Upper lobe of right lung (tissue), 1 donor: Measurements from ENCODE around the gene TUB. TPM values are rescaled to one million over a fixed set of nuclear protein-coding genes. Genes with fewer than 3 reads are reported as not detected.

Experiments used
- ATAC-seq: fragments of 200-7000 bp; cut with Tn5 transposase; one replicate; pipeline ENCODE4 v1.9.1; 2020; ENCODE audit warnings: mild to moderate bottlenecking, moderate library complexity
- DNase-seq: peaks from one replicate; pipeline ENCODE4 v3.0.0-alpha.2; 2020
- H3K27ac ChIP-seq: fragments of 200-600 bp; one replicate; pipeline ENCODE4 v1.8.0; 2022
- H3K27me3 ChIP-seq: fragments of 200-600 bp; one replicate; pipeline ENCODE4 v1.8.0; 2022; ENCODE audit warnings: mild to moderate bottlenecking
- H3K36me3 ChIP-seq: fragments of 200-600 bp; one replicate; pipeline ENCODE4 v1.8.0; 2022
- H3K4me1 ChIP-seq: fragments of 200-600 bp; one replicate; pipeline ENCODE4 v1.8.0; 2022
- H3K4me3 ChIP-seq: fragments of 200-600 bp; one replicate; pipeline ENCODE4 v1.8.0; 2022; ENCODE audit warnings: mild to moderate bottlenecking
- H3K9me3 ChIP-seq: fragments of 200-600 bp; one replicate; pipeline ENCODE4 v1.8.0; 2022
- intact Hi-C: fragments of 100-400 bp; cut with DNase I; formaldehyde crosslinking; loops from one replicate; pipeline ENCODE4 v1.11.0; 2022
- total RNA-seq: library from RNA; stranded (reverse); fragmentation: NEBNext Ultra II Directional; extraction: Animal tissue kit (Norgen Biotek cat#: 25700); gene quantifications from one replicate; pipeline ENCODE4 v1.2.1, GENCODE V29; 2021
- TF ChIP-seq, protein P1 (sequence below): fragments of 200-600 bp; IDR thresholded peaks from one replicate; pipeline ENCODE4 v1.8.0; 2022; ENCODE audit warnings: antibody characterized with exemption
- donor health status: DM: no; HTN: yes; CAD: no; lungs with severe emphysema.

Gene TUB
- total RNA-seq, 1 donor from 2014 or later = 3.6 TPM

DNA sequence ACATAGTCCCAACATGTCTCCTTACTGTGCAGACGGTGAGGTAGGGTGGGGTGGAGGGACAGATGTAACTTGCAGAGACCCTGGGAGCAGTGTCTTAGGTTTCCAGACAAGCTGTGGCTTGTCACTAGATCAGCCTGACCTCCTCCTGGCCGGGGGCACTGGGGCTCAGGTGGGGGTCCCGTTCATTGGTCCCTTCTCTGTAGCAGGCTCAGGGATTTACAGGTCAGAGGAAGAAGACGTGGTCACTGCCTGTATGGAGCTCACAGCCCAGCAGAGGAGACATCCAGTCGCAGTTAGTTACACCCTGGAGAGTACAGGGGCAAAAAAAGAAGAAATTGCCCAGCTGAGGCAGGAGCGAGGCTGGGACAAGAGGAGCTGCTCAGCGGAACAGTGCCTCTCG is 22.0 kb upstream of the TUB start:
- no peak overlapping the region for H3K4me3 ChIP-seq
- peaks cover 7% of the 10 kb centered on the region for H3K4me1 ChIP-seq
- intact Hi-C loops = no loop called here
- no peak overlapping the region for H3K27ac ChIP-seq
- no peak for ATAC-seq
- TF ChIP-seq, protein P1, sequence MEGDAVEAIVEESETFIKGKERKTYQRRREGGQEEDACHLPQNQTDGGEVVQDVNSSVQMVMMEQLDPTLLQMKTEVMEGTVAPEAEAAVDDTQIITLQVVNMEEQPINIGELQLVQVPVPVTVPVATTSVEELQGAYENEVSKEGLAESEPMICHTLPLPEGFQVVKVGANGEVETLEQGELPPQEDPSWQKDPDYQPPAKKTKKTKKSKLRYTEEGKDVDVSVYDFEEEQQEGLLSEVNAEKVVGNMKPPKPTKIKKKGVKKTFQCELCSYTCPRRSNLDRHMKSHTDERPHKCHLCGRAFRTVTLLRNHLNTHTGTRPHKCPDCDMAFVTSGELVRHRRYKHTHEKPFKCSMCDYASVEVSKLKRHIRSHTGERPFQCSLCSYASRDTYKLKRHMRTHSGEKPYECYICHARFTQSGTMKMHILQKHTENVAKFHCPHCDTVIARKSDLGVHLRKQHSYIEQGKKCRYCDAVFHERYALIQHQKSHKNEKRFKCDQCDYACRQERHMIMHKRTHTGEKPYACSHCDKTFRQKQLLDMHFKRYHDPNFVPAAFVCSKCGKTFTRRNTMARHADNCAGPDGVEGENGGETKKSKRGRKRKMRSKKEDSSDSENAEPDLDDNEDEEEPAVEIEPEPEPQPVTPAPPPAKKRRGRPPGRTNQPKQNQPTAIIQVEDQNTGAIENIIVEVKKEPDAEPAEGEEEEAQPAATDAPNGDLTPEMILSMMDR = no peak
- H3K27me3 ChIP-seq = no peaks in the 10 kb centered on the region
- no peak for DNase-seq
- no peaks in the 10 kb centered on the region for H3K9me3 ChIP-seq
- H3K36me3 ChIP-seq = no peaks in the 10 kb centered on the region

- DNase-seq (no peak), ATAC-seq (no peak)
- TF ChIP-seq, protein P1 = no peak
Observed at GRCh38 chr11:8059571-8060011, 21.4 kb upstream of the TUB start.

DNA sequence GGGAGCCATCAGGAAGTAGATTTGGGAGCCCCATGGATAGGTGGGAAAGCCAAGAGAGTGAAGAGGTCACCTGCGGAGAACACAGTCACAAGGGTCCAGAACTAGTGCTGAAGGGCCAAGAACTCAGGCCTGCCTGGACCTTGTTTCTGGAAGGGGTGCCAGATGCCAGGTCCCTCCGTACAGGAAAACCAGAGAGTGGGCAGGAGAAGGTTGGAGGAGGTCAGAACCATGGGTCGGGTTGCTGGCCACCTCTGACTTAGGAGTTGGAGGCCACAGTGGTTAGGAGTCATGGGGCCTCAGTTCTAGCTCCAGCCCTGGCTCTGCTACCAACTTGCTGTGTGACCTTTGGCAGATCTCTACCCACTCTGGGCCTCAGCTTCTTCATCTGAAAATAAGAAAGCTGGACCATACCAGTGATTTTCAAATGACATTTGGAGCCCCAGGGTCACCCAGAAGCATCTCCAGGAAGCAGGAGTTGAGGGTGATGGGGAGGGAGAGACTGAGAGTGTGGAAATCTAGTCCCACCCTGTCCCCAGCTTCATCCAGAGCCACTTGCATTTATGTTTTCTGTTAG is 20.8 kb upstream of the TUB start:
- Histone ChIP-seq H3K4me1 (peaks cover 7% of the 10 kb centered on the region), H3K36me3 (no peaks in the 10 kb centered on the region), H3K27me3 (no peaks in the 10 kb centered on the region), H3K27ac (no peak overlapping the region), H3K4me3 (no peak overlapping the region), H3K9me3 (no peaks in the 10 kb centered on the region)
- intact Hi-C loops = no loop called here
- no peak for DNase-seq
- TF ChIP-seq, protein P1 = no peak
- no peak for ATAC-seq

More at GRCh38 chr11:8059571-8060011, 21.4 kb upstream of the TUB start:
- Histone ChIP-seq H3K27ac (no peak overlapping the region), H3K4me1 (peaks cover 7% of the 10 kb centered on the region), H3K9me3 (no peaks in the 10 kb centered on the region), H3K27me3 (no peaks in the 10 kb centered on the region), H3K4me3 (no peak overlapping the region), H3K36me3 (no peaks in the 10 kb centered on the region)
- intact Hi-C loops = no loop called here

DNA sequence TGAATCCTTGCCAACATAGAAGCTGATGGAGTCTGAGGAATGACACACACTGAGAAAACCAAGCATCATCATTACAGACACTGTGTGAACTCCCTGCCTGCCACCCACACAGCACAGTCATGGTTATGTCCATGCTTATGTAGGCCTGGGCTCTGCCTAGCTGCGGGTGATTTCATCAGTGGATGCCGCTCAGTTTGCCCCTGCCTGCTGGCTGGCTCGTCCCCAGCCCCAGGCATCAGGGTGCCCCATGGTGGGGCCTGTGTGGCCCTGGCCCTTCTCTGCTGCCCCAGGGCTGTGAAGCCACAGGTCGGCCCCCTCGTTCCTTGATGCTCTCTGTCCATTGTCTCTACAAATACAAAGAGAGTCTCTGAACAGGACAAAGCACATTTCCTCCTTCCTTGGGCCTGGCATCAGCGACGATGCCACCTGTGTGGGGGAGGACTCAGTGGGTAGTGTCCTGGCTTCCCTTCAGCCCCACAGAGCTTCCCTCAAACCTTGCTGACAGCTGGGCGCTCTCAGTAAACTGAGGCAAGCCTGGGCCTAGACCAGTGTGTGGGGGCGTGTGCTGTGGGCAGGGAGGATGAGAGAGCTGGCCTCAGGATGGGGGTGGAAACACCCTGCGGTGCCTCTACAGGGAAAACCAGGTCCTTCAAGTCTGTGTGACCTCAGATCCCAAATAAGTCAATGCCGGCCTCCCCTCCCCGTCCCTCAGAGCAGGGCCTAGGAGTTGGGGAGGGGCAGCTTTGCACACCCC is 20.0 kb upstream of the TUB start:
- Histone ChIP-seq H3K4me3 (no peak overlapping the region), H3K27ac (no peak overlapping the region), H3K27me3 (no peaks in the 10 kb centered on the region), H3K4me1 (peaks cover 7% of the 10 kb centered on the region), H3K36me3 (no peaks in the 10 kb centered on the region), H3K9me3 (no peaks in the 10 kb centered on the region)
- no peak for DNase-seq
- intact Hi-C loops = no loop called here
- ATAC-seq = no peak
- TF ChIP-seq, protein P1 = no peak

DNA sequence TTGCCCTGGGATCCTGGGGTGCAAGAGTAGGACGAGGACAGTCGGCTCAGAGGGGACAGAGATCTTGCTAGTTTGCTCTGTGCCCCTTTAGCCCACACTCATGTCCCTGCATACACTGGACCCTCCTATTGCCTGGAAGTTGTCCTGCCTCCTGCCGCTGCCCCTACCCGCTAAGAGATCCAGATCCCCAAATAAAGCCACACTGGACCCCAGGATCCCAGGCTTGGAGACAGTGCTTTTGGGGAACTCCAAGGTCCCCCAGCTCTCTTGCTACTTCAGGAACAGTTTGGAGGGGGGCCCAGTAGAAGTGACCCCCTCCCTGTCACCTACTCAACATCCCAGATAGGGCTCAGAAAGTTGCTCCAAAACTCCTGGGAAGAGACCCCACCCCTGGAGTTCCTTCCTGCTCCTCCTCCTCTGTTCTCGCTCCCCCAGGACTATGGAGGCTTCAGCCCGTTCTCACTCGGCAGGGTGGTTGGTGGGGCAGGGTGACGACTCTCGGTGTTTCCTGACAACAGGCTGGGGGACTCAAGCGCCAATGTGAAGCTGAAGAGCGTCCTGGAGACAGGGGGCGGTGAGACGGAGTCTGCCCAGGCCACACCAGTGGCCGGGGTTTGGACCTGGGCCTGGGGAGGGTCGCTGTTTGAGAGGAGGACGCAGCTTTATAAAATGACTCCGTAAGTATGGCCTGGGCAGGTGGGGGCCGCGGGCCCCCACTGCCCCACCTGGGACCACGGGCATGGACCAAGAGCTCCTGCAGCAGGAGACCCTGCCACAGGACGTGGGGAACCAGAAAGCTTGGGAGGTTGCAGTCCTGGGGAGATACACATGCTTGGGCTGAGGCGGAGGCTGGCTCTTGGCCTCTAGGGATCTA is 19.2 kb upstream of the TUB start:
- peaks cover 7% of the 10 kb centered on the region for H3K4me1 ChIP-seq
- H3K27ac ChIP-seq = no peak overlapping the region
- DNase-seq = no peak

More for the DNA sequence above, 19.2 kb upstream of the TUB start:
- intact Hi-C loops = no loop called here
- TF ChIP-seq, protein P1 = no peak
- Histone ChIP-seq H3K4me3 (no peak overlapping the region), H3K27me3 (no peaks in the 10 kb centered on the region), H3K36me3 (no peaks in the 10 kb centered on the region), H3K9me3 (no peaks in the 10 kb centered on the region)
- ATAC-seq = no peak
